Measurements from ENCODE around the gene PFDN1.
A peak's percentile ranks its signal among the peaks of the same experiment; 100 is the strongest.
"Not testable (repeated sequence)": the region's sequence is repeated elsewhere in the genome, so short reads cannot be mapped to it uniquely, and the experiment has no call there.

PFDN1 gene, protein sequence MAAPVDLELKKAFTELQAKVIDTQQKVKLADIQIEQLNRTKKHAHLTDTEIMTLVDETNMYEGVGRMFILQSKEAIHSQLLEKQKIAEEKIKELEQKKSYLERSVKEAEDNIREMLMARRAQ

DNA sequence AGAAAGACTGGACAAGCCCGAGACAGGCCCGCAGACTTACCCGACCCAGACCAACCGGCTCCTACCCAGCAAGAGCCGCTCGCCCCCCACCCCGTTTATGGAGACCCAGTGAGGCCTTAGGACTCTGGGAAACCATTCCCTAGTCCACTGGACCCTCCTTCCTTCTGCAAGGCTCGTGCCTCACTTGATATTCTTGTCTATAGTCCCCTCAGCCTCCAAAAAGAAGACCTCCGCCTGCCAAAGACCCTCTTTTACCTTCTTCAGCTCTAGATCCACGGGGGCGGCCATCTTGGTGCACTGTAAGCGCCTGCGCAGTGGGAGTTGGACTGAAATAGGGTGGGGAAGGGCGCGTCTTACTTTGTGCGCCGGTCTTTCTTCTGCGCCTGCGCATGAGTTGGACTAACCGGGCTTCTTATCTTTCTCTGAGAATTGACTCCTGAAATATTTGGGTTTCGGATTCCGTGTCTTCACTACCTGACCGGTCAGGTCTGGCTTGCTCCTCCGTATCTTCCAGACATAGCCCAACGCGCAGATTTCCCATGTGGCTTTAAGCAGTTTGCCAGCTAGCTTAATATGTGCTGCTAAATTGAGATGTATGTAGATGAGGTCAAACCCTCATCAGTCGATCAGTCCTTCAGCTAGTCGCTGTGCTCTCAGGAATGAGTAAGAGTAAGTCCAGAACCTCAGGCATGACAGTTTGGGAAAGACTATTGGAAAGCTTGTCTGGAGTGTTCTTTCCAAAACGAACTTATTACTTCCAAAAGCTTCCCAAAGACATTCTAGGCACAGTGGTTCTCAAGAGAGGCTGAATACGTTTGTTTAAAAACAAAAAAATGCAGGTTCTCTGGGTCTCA is at the start of gene PFDN1:
PFDN1 (minus strand) TSS at position 316 of the 854 bp plus-strand sequence; CDS start at position 288, 28 bp downstream.
- H3K4me1 ChIP-seq (ENCODE audit: control insufficient read depth, insufficient read depth, low read length) = peaks cover 8% of the 10 kb centered on the region
- H3K9me3 ChIP-seq (ENCODE audit: control insufficient read depth, insufficient read depth, low read depth, low read length) = no peaks in the 10 kb centered on the region
- H3K27ac ChIP-seq (ENCODE audit: low read depth, low read length) = peak within 1 kb of the TSS; percentile 94
- no peaks in the 10 kb centered on the region for H3K27me3 ChIP-seq (ENCODE audit: control insufficient read depth, insufficient read depth, low read length)
- H3K4me3 ChIP-seq (ENCODE audit: low read depth, low read length) = peak within 1 kb of the TSS; percentile 98
- H3K36me3 ChIP-seq (ENCODE audit: control insufficient read depth, insufficient read depth, low read length) = peaks cover 9% of the 10 kb centered on the region; the same call in 1 of the 2 replicates
- H3K9ac ChIP-seq (ENCODE audit: low read length) = peak within 1 kb of the TSS; percentile 98

DNA sequence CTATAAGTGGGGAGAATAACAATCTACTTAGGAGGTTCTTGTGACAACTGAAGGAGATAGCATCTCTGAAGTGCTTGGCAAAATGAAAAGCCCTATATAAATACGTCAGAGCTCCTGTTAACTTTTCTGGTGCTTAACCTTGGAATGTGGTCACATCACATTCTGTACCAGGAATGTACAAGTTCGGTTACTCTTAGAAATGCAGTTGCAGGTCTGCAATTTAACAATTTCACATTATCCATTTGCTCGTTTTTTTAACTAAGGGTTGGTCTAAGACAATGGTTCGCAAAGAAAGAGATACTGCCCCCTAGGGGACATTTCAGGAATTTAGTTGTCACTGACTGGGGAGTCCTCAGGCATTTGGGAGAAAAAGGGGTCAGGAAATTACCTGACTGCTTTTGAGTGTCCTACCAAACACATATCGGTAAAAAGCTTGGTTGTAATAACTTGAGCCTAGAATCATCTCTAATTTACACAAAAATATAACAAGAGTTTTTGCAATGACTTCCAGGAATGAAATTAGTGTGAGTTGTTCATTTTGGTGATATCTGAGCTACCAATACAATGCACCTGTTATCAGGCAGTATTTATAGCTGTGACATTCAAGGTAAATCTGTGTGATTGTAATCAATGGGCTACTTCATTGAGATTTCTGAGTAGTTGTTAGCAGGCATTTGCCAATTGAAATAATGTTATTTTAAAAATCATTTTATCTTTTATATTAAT is 48.9 kb upstream of the PFDN1 start:
- Histone ChIP-seq H3K27me3 (ENCODE audit: control insufficient read depth, insufficient read depth, low read length) (no peaks in the 10 kb centered on the region), H3K4me3 (ENCODE audit: low read depth, low read length) (no peak overlapping the region), H3K9ac (ENCODE audit: low read length) (no peak overlapping the region), H3K36me3 (ENCODE audit: control insufficient read depth, insufficient read depth, low read length) (no peaks in the 10 kb centered on the region), H3K9me3 (ENCODE audit: control insufficient read depth, insufficient read depth, low read depth, low read length) (no peaks in the 10 kb centered on the region), H3K27ac (ENCODE audit: low read depth, low read length) (no peak overlapping the region), H3K4me1 (ENCODE audit: control insufficient read depth, insufficient read depth, low read length) (0 out of 2 replicates have a peak, but pooled peaks cover 4% of the 10 kb centered on the region)

DNA sequence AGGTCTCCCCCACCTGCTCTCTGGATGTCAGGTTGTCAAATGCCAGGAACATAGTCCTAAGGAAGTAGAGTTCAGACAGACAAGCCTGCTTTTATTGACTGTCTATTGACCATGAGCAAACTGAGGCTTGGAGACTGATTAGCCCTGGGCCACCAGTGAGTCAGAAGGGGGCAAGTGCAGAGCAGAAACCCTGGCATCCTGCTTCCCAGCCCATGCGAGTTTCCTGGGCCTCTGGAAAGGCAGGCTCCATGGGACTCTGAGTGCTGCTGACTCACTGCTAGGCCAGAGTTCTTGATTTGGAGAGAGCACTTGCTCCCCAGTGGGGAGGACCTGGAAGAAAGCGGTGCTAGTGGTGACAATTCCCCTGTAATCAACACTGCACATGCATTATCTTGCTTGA is 46.3 kb upstream of the PFDN1 start:
- H3K4me1 ChIP-seq (ENCODE audit: control insufficient read depth, insufficient read depth, low read length) = peaks cover 15% of the 10 kb centered on the region
- no peak overlapping the region for H3K4me3 ChIP-seq (ENCODE audit: low read depth, low read length)
- H3K9ac ChIP-seq (ENCODE audit: low read length) = no peak overlapping the region
- H3K9me3 ChIP-seq (ENCODE audit: control insufficient read depth, insufficient read depth, low read depth, low read length) = no peaks in the 10 kb centered on the region
- H3K27ac ChIP-seq (ENCODE audit: low read depth, low read length) = no peak overlapping the region
- no peaks in the 10 kb centered on the region for H3K36me3 ChIP-seq (ENCODE audit: control insufficient read depth, insufficient read depth, low read length)
- peaks cover 13% of the 10 kb centered on the region for H3K27me3 ChIP-seq (ENCODE audit: control insufficient read depth, insufficient read depth, low read length)

DNA sequence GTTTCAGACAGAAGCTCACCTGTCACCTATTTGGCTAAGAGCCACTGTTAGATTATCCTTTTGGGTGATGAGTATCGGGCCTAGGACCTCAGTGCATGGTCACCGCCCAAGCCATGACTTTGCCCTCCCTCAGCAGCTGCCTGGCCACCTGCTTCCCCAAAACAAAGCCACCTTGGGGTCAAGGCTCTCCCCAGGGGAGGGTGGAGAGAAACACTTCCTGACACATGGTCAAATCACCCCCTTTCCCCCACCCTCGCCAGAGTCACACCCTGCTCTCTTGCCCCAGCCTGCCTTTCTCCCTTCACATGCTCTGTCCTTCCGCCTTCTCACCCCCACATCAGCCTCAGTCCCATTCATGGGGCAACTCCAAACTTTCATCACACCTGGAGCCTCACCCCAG is 45.2 kb upstream of the PFDN1 start:
- H3K9ac ChIP-seq (ENCODE audit: low read length) = no peak overlapping the region
- H3K4me3 ChIP-seq (ENCODE audit: low read depth, low read length) = no peak overlapping the region

DNA sequence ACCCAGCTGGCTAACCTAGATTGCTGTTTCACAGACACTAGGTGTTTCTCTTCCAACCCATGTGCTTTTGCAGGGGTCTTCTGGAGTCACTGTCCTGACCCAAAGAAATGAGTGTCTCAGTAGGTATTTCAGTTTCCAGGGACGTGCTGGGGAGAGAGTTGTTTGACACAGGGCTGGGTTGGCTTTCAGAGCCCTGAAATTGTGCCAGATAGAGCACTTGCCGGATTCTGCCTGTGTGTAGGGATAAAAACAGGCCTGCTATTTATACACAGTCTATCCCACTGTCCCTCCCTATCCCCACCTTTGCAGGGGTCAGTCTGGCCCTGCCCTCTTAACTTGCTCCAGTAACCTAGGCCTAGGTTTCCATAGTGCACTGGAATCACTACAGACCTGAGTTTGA is 44.5 kb upstream of the PFDN1 start:
- Histone ChIP-seq H3K27ac (ENCODE audit: low read depth, low read length) (no peak overlapping the region), H3K4me3 (ENCODE audit: low read depth, low read length) (no peak overlapping the region), H3K9ac (ENCODE audit: low read length) (no peak overlapping the region), H3K36me3 (ENCODE audit: control insufficient read depth, insufficient read depth, low read length) (no peaks in the 10 kb centered on the region), H3K4me1 (ENCODE audit: control insufficient read depth, insufficient read depth, low read length) (peaks cover 15% of the 10 kb centered on the region), H3K9me3 (ENCODE audit: control insufficient read depth, insufficient read depth, low read depth, low read length) (no peaks in the 10 kb centered on the region), H3K27me3 (ENCODE audit: control insufficient read depth, insufficient read depth, low read length) (peaks cover 13% of the 10 kb centered on the region)

More for the DNA sequence above, 45.2 kb upstream of the PFDN1 start:
- no peak overlapping the region for H3K27ac ChIP-seq (ENCODE audit: low read depth, low read length)
- H3K4me1 ChIP-seq (ENCODE audit: control insufficient read depth, insufficient read depth, low read length) = peaks cover 15% of the 10 kb centered on the region
- H3K36me3 ChIP-seq (ENCODE audit: control insufficient read depth, insufficient read depth, low read length) = no peaks in the 10 kb centered on the region
- no peaks in the 10 kb centered on the region for H3K9me3 ChIP-seq (ENCODE audit: control insufficient read depth, insufficient read depth, low read depth, low read length)
- H3K27me3 ChIP-seq (ENCODE audit: control insufficient read depth, insufficient read depth, low read length) = peaks cover 13% of the 10 kb centered on the region

DNA sequence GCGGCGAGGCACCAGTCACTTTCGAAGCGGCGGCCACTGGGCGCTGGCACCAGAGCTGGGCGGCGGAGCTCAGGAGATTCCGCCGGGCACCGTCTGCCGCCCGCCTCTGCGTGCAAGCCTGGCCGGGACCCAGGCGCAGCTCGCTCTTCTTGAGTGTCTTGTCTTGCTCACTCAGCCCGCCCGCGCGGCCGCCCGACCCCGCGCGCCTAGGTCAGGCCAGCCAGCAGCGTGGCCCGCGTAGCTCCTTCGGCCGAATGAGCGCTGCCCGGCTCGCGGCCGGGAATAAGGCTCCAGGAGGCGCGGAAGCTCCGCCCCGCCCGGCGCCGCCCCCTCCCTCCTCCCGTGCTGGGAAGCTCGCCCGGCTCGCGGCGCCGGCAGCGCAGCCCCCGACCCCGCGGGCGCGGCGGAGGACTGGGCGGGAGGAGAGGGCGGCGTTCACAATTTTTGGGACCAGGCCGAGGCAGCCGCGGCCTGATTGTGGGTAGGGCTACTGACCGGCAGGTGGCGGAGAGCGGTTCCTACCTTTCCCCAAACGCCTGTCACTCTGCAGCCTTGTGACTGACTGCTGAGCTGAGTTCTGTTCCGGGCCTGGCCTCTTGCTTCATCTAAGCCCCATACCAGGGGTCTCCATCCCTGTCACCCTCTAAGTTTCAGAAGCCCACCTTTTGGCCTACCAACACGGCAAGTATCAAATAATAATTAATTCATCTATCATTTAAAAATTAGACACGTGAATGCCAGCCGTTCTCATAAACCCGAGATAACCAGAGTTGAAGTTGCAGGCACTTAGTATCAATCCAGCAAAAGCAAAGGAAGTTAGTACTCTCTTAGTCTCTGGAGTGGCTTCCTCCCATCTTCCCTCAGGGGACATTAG is 43.7 kb upstream of the PFDN1 start, which contains the start of gene HBEGF:
HBEGF (minus strand) TSS at position 256 of the 874 bp plus-strand sequence. CDS start 275 bp downstream, outside the sequence.
- H3K27ac ChIP-seq (ENCODE audit: low read depth, low read length) = no peak within 1 kb of the TSS
- peaks cover 13% of the 10 kb centered on the region for H3K27me3 ChIP-seq (ENCODE audit: control insufficient read depth, insufficient read depth, low read length)
- peaks cover 15% of the 10 kb centered on the region for H3K4me1 ChIP-seq (ENCODE audit: control insufficient read depth, insufficient read depth, low read length)
- peak within 1 kb of the TSS; percentile 78 for H3K4me3 ChIP-seq (ENCODE audit: low read depth, low read length)
- H3K9ac ChIP-seq (ENCODE audit: low read length) = peak within 1 kb of the TSS; percentile 45
- no peaks in the 10 kb centered on the region for H3K36me3 ChIP-seq (ENCODE audit: control insufficient read depth, insufficient read depth, low read length)
- H3K9me3 ChIP-seq (ENCODE audit: control insufficient read depth, insufficient read depth, low read depth, low read length) = no peaks in the 10 kb centered on the region

DNA sequence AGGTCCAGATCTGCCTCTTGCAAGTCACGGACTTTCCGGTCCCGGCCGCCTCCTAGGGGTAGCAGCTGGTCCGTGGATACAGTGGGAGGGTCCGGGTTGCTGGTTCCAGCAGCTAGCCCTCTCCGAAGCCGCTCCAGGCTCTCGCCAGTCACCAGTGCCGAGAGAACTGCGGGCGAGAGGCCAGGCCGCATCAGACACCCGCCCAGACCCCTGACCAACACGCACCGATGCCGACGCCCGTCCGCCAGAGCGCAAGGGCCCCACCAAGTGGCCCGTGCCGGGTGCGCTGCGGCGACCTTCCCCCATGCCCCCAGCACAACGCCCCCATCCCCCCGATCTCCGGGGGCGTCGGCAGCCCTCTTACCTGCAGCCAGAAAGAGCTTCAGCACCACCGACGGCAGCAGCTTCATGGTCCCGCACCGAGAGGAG is 43.0 kb upstream of the PFDN1 start:
- H3K27me3 ChIP-seq (ENCODE audit: control insufficient read depth, insufficient read depth, low read length) = peaks cover 13% of the 10 kb centered on the region
- H3K4me3 ChIP-seq (ENCODE audit: low read depth, low read length) = peak overlapping the region; percentile 78
- no peak overlapping the region for H3K27ac ChIP-seq (ENCODE audit: low read depth, low read length)
- peaks cover 15% of the 10 kb centered on the region for H3K4me1 ChIP-seq (ENCODE audit: control insufficient read depth, insufficient read depth, low read length)
- H3K9ac ChIP-seq (ENCODE audit: low read length) = peak overlapping the region; percentile 45
- no peaks in the 10 kb centered on the region for H3K9me3 ChIP-seq (ENCODE audit: control insufficient read depth, insufficient read depth, low read depth, low read length)
- H3K36me3 ChIP-seq (ENCODE audit: control insufficient read depth, insufficient read depth, low read length) = no peaks in the 10 kb centered on the region

DNA sequence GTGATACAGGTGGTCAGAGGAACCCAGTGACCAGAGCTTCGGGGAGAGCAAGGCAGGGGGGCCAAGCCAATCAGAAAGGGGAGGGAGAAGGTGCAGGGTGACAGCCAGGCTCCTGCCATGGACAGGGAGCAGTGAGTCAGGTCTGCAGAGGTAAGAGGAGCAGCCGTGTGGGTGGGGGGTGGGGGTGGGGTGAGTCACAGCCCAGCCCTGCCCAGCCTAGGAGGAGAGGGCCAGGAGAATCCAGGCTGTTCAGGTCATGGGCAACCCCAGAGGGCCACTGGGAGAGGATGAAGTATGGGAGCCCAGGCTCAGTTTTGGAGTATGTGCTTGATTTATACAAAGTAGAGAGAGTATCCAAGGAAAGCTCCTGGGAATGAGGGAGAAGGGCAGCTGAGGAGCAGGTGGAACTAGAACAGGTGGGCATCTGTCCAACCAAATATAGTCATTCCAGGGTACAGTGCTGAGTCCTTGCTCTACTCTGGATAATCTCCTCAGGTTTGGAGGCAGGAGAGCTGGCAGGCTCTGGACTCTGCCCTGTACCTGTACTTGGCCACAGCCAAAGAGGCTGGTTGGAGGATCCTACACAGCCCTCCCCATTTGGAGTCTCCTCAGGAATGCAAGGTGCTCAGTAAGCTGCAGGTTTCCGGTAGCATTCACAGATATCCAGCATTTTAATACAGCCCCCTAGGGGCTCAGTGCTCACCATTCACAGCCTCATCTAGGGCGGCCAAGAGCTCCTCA is 42.0 kb upstream of the PFDN1 start:
- no peaks in the 10 kb centered on the region for H3K36me3 ChIP-seq (ENCODE audit: control insufficient read depth, insufficient read depth, low read length)

DNA sequence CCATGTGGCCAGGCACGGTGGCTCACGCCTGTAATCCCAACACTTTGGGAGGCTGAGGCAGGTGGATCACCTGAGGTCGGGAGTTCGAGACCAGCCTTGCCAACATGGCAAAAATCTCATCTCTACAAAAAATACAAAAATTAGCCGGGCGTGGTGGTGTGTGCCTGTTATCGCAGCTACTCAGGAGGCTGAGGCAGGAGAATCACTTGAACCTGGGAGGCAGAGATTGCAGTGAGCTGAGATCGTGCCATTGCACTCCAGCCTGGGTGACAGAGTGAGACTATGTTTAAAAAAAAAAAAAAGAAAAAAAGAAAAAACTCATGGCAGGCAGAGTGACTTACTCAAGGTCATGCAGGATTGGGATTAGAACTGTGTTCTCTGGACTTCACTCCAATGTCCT is 40.9 kb upstream of the PFDN1 start:
- not testable (repeated sequence) for H3K9me3 ChIP-seq (ENCODE audit: control insufficient read depth, insufficient read depth, low read depth, low read length); H3K27ac ChIP-seq (ENCODE audit: low read depth, low read length); H3K4me3 ChIP-seq (ENCODE audit: low read depth, low read length); H3K9ac ChIP-seq (ENCODE audit: low read length); H3K36me3 ChIP-seq (ENCODE audit: control insufficient read depth, insufficient read depth, low read length)
- Histone ChIP-seq H3K27me3 (ENCODE audit: control insufficient read depth, insufficient read depth, low read length) (peaks cover 13% of the 10 kb centered on the region), H3K4me1 (ENCODE audit: control insufficient read depth, insufficient read depth, low read length) (peaks cover 15% of the 10 kb centered on the region)

More for the DNA sequence above, 42.0 kb upstream of the PFDN1 start:
- no peak overlapping the region for H3K27ac ChIP-seq (ENCODE audit: low read depth, low read length)
- no peak overlapping the region for H3K9ac ChIP-seq (ENCODE audit: low read length)
- H3K27me3 ChIP-seq (ENCODE audit: control insufficient read depth, insufficient read depth, low read length) = peaks cover 13% of the 10 kb centered on the region
- peaks cover 15% of the 10 kb centered on the region for H3K4me1 ChIP-seq (ENCODE audit: control insufficient read depth, insufficient read depth, low read length)
- no peaks in the 10 kb centered on the region for H3K9me3 ChIP-seq (ENCODE audit: control insufficient read depth, insufficient read depth, low read depth, low read length)
- H3K4me3 ChIP-seq (ENCODE audit: low read depth, low read length) = 0 out of 2 replicates have a peak overlapping the region, but pooled peaks have one; percentile 78

DNA sequence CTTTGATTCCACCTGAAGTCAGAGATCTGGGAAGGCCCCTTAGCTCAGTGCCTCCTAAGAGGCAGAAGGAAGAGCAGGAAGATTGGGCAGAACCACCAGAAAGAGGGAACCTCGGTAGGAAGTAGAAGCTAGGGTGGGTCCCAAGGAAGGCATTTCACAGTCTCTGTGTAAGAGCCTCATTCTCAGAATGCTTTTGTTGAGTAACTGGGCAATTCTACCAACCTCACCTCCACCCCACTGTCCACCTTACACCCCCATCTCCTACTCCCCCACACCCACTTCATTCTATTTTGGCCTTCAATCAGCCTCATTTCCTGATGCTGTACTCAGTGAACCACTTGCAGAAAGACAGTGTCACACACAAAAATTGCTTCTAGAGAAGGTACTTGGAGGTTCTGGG is 40.0 kb upstream of the PFDN1 start:
- no peak overlapping the region for H3K9ac ChIP-seq (ENCODE audit: low read length)
- H3K9me3 ChIP-seq (ENCODE audit: control insufficient read depth, insufficient read depth, low read depth, low read length) = no peaks in the 10 kb centered on the region
- H3K27me3 ChIP-seq (ENCODE audit: control insufficient read depth, insufficient read depth, low read length) = peaks cover 13% of the 10 kb centered on the region
- H3K36me3 ChIP-seq (ENCODE audit: control insufficient read depth, insufficient read depth, low read length) = no peaks in the 10 kb centered on the region
- H3K4me3 ChIP-seq (ENCODE audit: low read depth, low read length) = no peak overlapping the region
- no peak overlapping the region for H3K27ac ChIP-seq (ENCODE audit: low read depth, low read length)
- H3K4me1 ChIP-seq (ENCODE audit: control insufficient read depth, insufficient read depth, low read length) = peaks cover 15% of the 10 kb centered on the region

All from HUES6 (cell line).